Heart left ventricle (tissue), 16 donors: Measurements from ENCODE around the gene MARK3. TPM values are rescaled to one million over a fixed set of nuclear protein-coding genes. Genes with fewer than 3 reads are reported as not detected.
A peak's percentile ranks its signal among the peaks of the same experiment; 100 is the strongest.

Experiments used
- ATAC-seq, 4 donors: fragments of 200-7000 bp; cut with Tn5 transposase; one replicate each; pipeline ENCODE4 v1.9.1; 2020 to 2022; ENCODE audit warnings: moderate library complexity in 4 of 4, mild to moderate bottlenecking in 3 of 4, moderate number of reproducible peaks in 1 of 4
- DNase-seq, 5 donors: peaks; one replicate each; pipeline ENCODE4 v3.0.0-alpha.2; 2020
- H3K27ac ChIP-seq, 12 donors: fragments of 200-600 bp; sonication (generic) in 4 of 12; one replicate each; pipeline versions ENCODE4 v1.5.0 to v1.8.0; 2016 to 2022; ENCODE audit warnings: mild to moderate bottlenecking in 2 of 12
- H3K27me3 ChIP-seq, 9 donors: fragments of 200-600 bp; sonication (generic) in 2 of 9; one replicate each; pipeline versions ENCODE4 v1.5.1 to v1.8.0; 2016 to 2022; ENCODE audit warnings: mild to moderate bottlenecking in 3 of 9
- H3K36me3 ChIP-seq, 9 donors: fragments of 200-600 bp; sonication (generic) in 2 of 9; one replicate each; pipeline versions ENCODE4 v1.5.0 to v1.8.0; 2018 to 2022; ENCODE audit warnings: mild to moderate bottlenecking in 2 of 9
- H3K4me1 ChIP-seq, 12 donors: fragments of 200-600 bp; sonication (generic) in 4 of 12; one replicate each; pipeline versions ENCODE4 v1.5.0 to v1.8.0; 2016 to 2022; ENCODE audit warnings: mild to moderate bottlenecking in 3 of 12
- H3K4me3 ChIP-seq, 12 donors: fragments of 200-600 bp; sonication (generic) in 4 of 12; one replicate each; pipeline versions ENCODE4 v1.5.0 to v1.8.0; 2017 to 2022; ENCODE audit warnings: mild to moderate bottlenecking in 9 of 12, moderate library complexity in 4 of 12
- H3K9me3 ChIP-seq, 12 donors: fragments of 200-600 bp; sonication (generic) in 4 of 12; one replicate each; pipeline versions ENCODE4 v1.5.0 to v1.8.0; 2016 to 2022; ENCODE audit warnings: mild to moderate bottlenecking in 1 of 12
- CTCF ChIP-seq, 12 donors: fragments of 200-600 bp; sonication (generic) in 4 of 12; IDR thresholded peaks; one replicate each; pipeline versions ENCODE4 v1.5.0 to v1.8.0; 2018 to 2022; ENCODE audit warnings: antibody characterized with exemption in 12 of 12, mild to moderate bottlenecking in 5 of 12
- POLR2A ChIP-seq, 2 donors: fragments of 450-650 bp; IDR thresholded peaks; one replicate each; pipeline ENCODE4 v1.6.1; 2017; ENCODE audit warnings: antibody characterized with exemption in 2 of 2, mild to moderate bottlenecking in 2 of 2, moderate library complexity in 2 of 2
- WGBS, 4 donors: extraction: QIAGEN DNeasy Blood & Tissue Kit in 2 of 4; methylation state at CpG; one replicate each; pipeline versions ENCODE4 v1.1.5 to v1.1.7; 2013 to 2018; 5-methylcytosine and 5-hydroxymethylcytosine counted together
- intact Hi-C, 10 donors: fragments of 100-400 bp; cut with DNase I; formaldehyde crosslinking; loops; one replicate each; pipeline versions ENCODE4 v1.11.1 to v1.14.2; 2022
- polyA plus RNA-seq, 2 donors: library from polyadenylated mRNA; stranded (reverse); fragments of 200-250 nt; gene quantifications; one replicate each; pipeline ENCODE4 v1.2.3, GENCODE V29; 2013
- total RNA-seq, 9 donors: library from RNA; depleted of rRNA in 2 of 9; stranded (reverse); fragments of >200 nt in 2 of 9; fragmentation: NEBNext Ultra II Directional in 3 of 9; extraction: Animal tissue kit (Norgen Biotek cat#: 25700) in 3 of 9; gene quantifications; one replicate each; pipeline versions ENCODE4 v1.1.0 to v1.2.4, GENCODE V29; 2016 to 2023
- donor health status: ischemic (EF 13 %, LVEDD 7.1; RV severe dilation, severe dysfunction).
- donor health status: healthy with polysubstance abuse.
- donor health status: DM: no; HTN: yes; CAD: no.
- donor health status: DM: no; HTN: no; CAD: no.
- donor health status: ischemic (EF 25% LVEDD 6.9; RV normal size, moderate dysfunction).
- donor health status: ischemic (EF 25% LVEDD 5.7; RV mildly dilated, moderate dysfunction).
- donor health status: healthy.
- donor health status: DM: yes; HTN: yes; CAD: no.
- donor health status: ischemic (EF 35%, LVEDD 5.7; RV mildly dilated, moderate dysfunction).
- donor health status: nonischemic (EF 11% LVEDD 7.7; RV severe dilation, severe dysfunction).
- donor health status: DM: yes; HTN: yes; CAD: no.
- donor health status: PGD.
- donor health status: ischemic (EF 29% LVEDD 5.4; RV normal size, mild dysfunction).
- donor health status: nonischemic (EF 23%, LVEDD 6.1; RV moderate dilation, normal function).

Gene MARK3
- total and polyA plus RNA-seq, 11 donors = 54.0 to 156 (median 111) TPM

- no peak overlapping the region for H3K4me3 ChIP-seq
- H3K27ac ChIP-seq = peak overlapping the region; percentile 63 to 98 (median 91)
- WGBS, 4 donors = 91 to 94% (median 92%) methylated on average over 11 of the region's 11 CpGs
- no peaks in the 10 kb centered on the region for H3K27me3 ChIP-seq
- peaks cover 0 to 88% (median 50%) of the 10 kb centered on the region in 12 donors for H3K4me1 ChIP-seq
- no peak for DNase-seq
- intact Hi-C loops = loop anchor here in 2 of 10 donors (5.0 to 10.0 kb wide), 2 partner anchors 36 to 1032 kb away; no protein-coding TSS in a partner anchor
- no peaks in the 10 kb centered on the region for H3K9me3 ChIP-seq
- peaks cover 0 to 15% (median 5%) of the 10 kb centered on the region in 9 donors for H3K36me3 ChIP-seq
- TF ChIP-seq POLR2A (IDR thresholded peaks at IDR 0.05) = no peak
- TF ChIP-seq CTCF (IDR thresholded peaks at IDR 0.05) = no peak
- ATAC-seq = no peak
Measured at GRCh38 chr14:103552846-103553210, 167.6 kb downstream of the MARK3 start.

Other genes with a start within 250 kb of the MARK3 start
- gene EIF5, start 51.2 kb upstream of the MARK3 start, total RNA-seq = 100 to 1,000 TPM; 200 to 304 (median 255) TPM
- 100 to 1,000 TPM in 1 of 2 donors, 10 to 100 TPM in 1; 38.1 to 300 TPM for gene EIF5, start 51.2 kb upstream of the MARK3 start, polyA plus RNA-seq
- gene CKB, start 137.4 kb downstream of the MARK3 start, total RNA-seq = 1,000 to 10,000 TPM in 2 of 9 donors, 100 to 1,000 TPM in 7; 203 to 1,105 (median 462) TPM
- 1,000 to 10,000 TPM in 1 of 2 donors, 100 to 1,000 TPM in 1; 529 to 1,103 TPM for gene CKB, start 137.4 kb downstream of the MARK3 start, polyA plus RNA-seq
- gene TRMT61A, start 143.8 kb downstream of the MARK3 start, total RNA-seq = 1 to 10 TPM; 3.2 to 7.1 (median 5.1) TPM
- 10 to 100 TPM in 1 of 2 donors, 1 to 10 TPM in 1; 5.8 to 15.9 TPM for gene TRMT61A, start 143.8 kb downstream of the MARK3 start, polyA plus RNA-seq
- 10 to 100 TPM; 15.0 to 22.8 (median 17.0) TPM for gene BAG5, start 177.2 kb downstream of the MARK3 start, total RNA-seq
- gene BAG5, start 177.2 kb downstream of the MARK3 start, polyA plus RNA-seq = 10 to 100 TPM in 1 of 2 donors, 1 to 10 TPM in 1; 4.8 to 19.1 TPM
- gene COA8, start 177.5 kb downstream of the MARK3 start, total RNA-seq = 10 to 100 TPM; 30.6 to 66.5 (median 41.9) TPM
- gene COA8, start 177.5 kb downstream of the MARK3 start, polyA plus RNA-seq = 100 to 1,000 TPM in 1 of 2 donors, 10 to 100 TPM in 1; 47.5 to 109 TPM
- gene KLC1, start 243.8 kb downstream of the MARK3 start, total RNA-seq = 100 to 1,000 TPM; 127 to 241 (median 150) TPM
- gene KLC1, start 243.8 kb downstream of the MARK3 start, polyA plus RNA-seq = 100 to 1,000 TPM; 162 to 171 TPM